Breast epithelium (tissue), 4 donors: ENCODE results near the gene AFAP1. TPM values are rescaled to one million over a fixed set of nuclear protein-coding genes. Genes with fewer than 3 reads are reported as not detected.

Experiments
- DNase-seq, 2 donors: peaks; one replicate each; pipeline ENCODE4 v3.0.0-alpha.2; 2019; ENCODE audit warnings: low spot score in 2 of 2
- H3K27ac ChIP-seq, 2 donors: fragments of 200-600 bp; sonication (generic) in 1 of 2; one replicate each; pipeline ENCODE4 v1.5.1; 2016 to 2019; ENCODE audit warnings: mild to moderate bottlenecking in 1 of 2
- H3K27me3 ChIP-seq, 2 donors: fragments of 200-600 bp; sonication (generic) in 1 of 2; one replicate each; pipeline versions ENCODE4 v1.5.1 to v1.6.0; 2017 to 2019; ENCODE audit warnings: control low read depth in 1 of 2, mild to moderate bottlenecking in 1 of 2
- H3K36me3 ChIP-seq: fragments of 200-600 bp; one replicate; pipeline ENCODE4 v1.5.1; 2019
- H3K4me1 ChIP-seq, 2 donors: fragments of 200-600 bp; sonication (generic); one replicate each; pipeline ENCODE4 v1.5.1; 2016 to 2019; ENCODE audit warnings: control low read depth in 1 of 2
- H3K4me3 ChIP-seq, 3 donors: fragments of 200-600 bp; sonication (generic); 1 replicate in 2 of 3; 2 replicates in 1 of 3; pipeline ENCODE4 v1.5.1; 2016 to 2019; ENCODE audit warnings: mild to moderate bottlenecking in 3 of 3, moderate library complexity in 2 of 3
- H3K9me3 ChIP-seq, 2 donors: fragments of 200-600 bp; sonication (generic) in 1 of 2; one replicate each; pipeline ENCODE4 v1.5.1; 2016 to 2019; ENCODE audit warnings: control low read depth in 1 of 2
- CTCF ChIP-seq, 3 donors: fragments of 450-650 bp; IDR thresholded peaks; one replicate each; pipeline ENCODE4 v1.5.1; 2016 to 2017; ENCODE audit warnings: antibody characterized with exemption in 3 of 3, mild to moderate bottlenecking in 3 of 3, moderate library complexity in 3 of 3
- POLR2A ChIP-seq: fragments of 450-650 bp; IDR thresholded peaks from one replicate; pipeline ENCODE4 v1.6.1; 2016; ENCODE audit warnings: antibody characterized with exemption, mild to moderate bottlenecking, moderate library complexity
- POLR2AphosphoS5 ChIP-seq, 3 donors: sonication (generic); formaldehyde crosslinking; IDR thresholded peaks; one replicate each; pipeline ENCODE4 v1.6.1; 2017; ENCODE audit warnings: antibody characterized with exemption in 3 of 3
- intact Hi-C: fragments of 100-400 bp; cut with DNase I; formaldehyde crosslinking; loops from one replicate; pipeline ENCODE4 v1.15.1; 2023; ENCODE audit warnings: low total_unique reads
- total RNA-seq, 3 donors: library from RNA; depleted of rRNA; stranded (reverse); fragments of >200 nt; gene quantifications; one replicate each; pipeline ENCODE4 v1.1.0, GENCODE V29; 2016

Gene AFAP1
- total RNA-seq, 3 donors from 2014 or later = 14.5 to 21.6 (median 16.6) TPM

- H3K4me1 ChIP-seq = no peaks in the 10 kb centered on the region
- no peak overlapping the region for H3K4me3 ChIP-seq
- no peaks in the 10 kb centered on the region for H3K27me3 ChIP-seq
- no peak for DNase-seq
- H3K36me3 ChIP-seq = no peaks in the 10 kb centered on the region
- no peak for TF ChIP-seq POLR2A
- no peak for TF ChIP-seq POLR2AphosphoS5 (IDR thresholded peaks at IDR 0.05)
- TF ChIP-seq CTCF (IDR thresholded peaks at IDR 0.05) = no peak
- H3K9me3 ChIP-seq = peaks cover 0 to 6% of the 10 kb centered on the region in 2 donors
- H3K27ac ChIP-seq = no peak overlapping the region
- intact Hi-C loops = no loop called here
Measured at GRCh38 chr4:7735395-7735794, 204.3 kb downstream of the AFAP1 start.

GRCh38 chr4:7734651-7735260, 204.9 kb downstream of the AFAP1 start:
- H3K9me3 ChIP-seq = peaks cover 0 to 6% of the 10 kb centered on the region in 2 donors
- no peaks in the 10 kb centered on the region for H3K27me3 ChIP-seq
- intact Hi-C loops = no loop called here
- no peak overlapping the region for H3K4me3 ChIP-seq
- no peaks in the 10 kb centered on the region for H3K36me3 ChIP-seq
- no peak for TF ChIP-seq POLR2A
- TF ChIP-seq CTCF (IDR thresholded peaks at IDR 0.05) = no peak
- no peak for TF ChIP-seq POLR2AphosphoS5 (IDR thresholded peaks at IDR 0.05)
- no peak overlapping the region for H3K27ac ChIP-seq
- DNase-seq = no peak
- no peaks in the 10 kb centered on the region for H3K4me1 ChIP-seq

- Histone ChIP-seq H3K4me1 (no peaks in the 10 kb centered on the region), H3K9me3 (peaks cover 0 to 6% of the 10 kb centered on the region in 2 donors), H3K4me3 (no peak overlapping the region), H3K36me3 (no peaks in the 10 kb centered on the region), H3K27me3 (no peaks in the 10 kb centered on the region), H3K27ac (no peak overlapping the region)
- TF ChIP-seq CTCF (IDR thresholded peaks at IDR 0.05) (no peak), POLR2A (no peak), POLR2AphosphoS5 (IDR thresholded peaks at IDR 0.05) (no peak)
- intact Hi-C loops = no loop called here
- DNase-seq = no peak
Measured at GRCh38 chr4:7733801-7734650, 205.6 kb downstream of the AFAP1 start.

GRCh38 chr4:7733201-7733600, 206.5 kb downstream of the AFAP1 start:
- intact Hi-C loops = no loop called here
- TF ChIP-seq POLR2AphosphoS5 (IDR thresholded peaks at IDR 0.05) = no peak
- no peak for TF ChIP-seq POLR2A
- TF ChIP-seq CTCF (IDR thresholded peaks at IDR 0.05) = no peak
- H3K9me3 ChIP-seq = peaks cover 0 to 6% of the 10 kb centered on the region in 2 donors
- no peak for DNase-seq
- no peaks in the 10 kb centered on the region for H3K4me1 ChIP-seq
- H3K4me3 ChIP-seq = no peak overlapping the region
- H3K27me3 ChIP-seq = no peaks in the 10 kb centered on the region
- no peaks in the 10 kb centered on the region for H3K36me3 ChIP-seq
- H3K27ac ChIP-seq = no peak overlapping the region

- no peaks in the 10 kb centered on the region for H3K36me3 ChIP-seq
- TF ChIP-seq POLR2A = no peak
- no peak for TF ChIP-seq POLR2AphosphoS5 (IDR thresholded peaks at IDR 0.05)
- TF ChIP-seq CTCF (IDR thresholded peaks at IDR 0.05) = no peak
- H3K4me3 ChIP-seq = no peak overlapping the region
- no peak for DNase-seq
- H3K27me3 ChIP-seq = no peaks in the 10 kb centered on the region
- no peaks in the 10 kb centered on the region for H3K9me3 ChIP-seq
- H3K27ac ChIP-seq = no peak overlapping the region
- H3K4me1 ChIP-seq = no peaks in the 10 kb centered on the region
- intact Hi-C loops = no loop called here
Measured at GRCh38 chr4:7732263-7732662, 207.4 kb downstream of the AFAP1 start.
